T-helper 1 cell treated with Interleukin-12 subunit alpha and Interleukin-12 subunit beta and Interleukin-4 antibody, amounts not matched to agents 30 ng/mL and 1 ng/mL, for 36 hours (primary cell): ENCODE results near the gene ATIC. TPM values are rescaled to one million over a fixed set of nuclear protein-coding genes. Genes with fewer than 3 reads are reported as not detected.
"Not testable (repeated sequence)": the region's sequence is repeated elsewhere in the genome, so short reads cannot be mapped to it uniquely, and the experiment has no call there.

Experiments used
- intact Hi-C: fragments of 100-400 bp; cut with micrococcal nuclease; formaldehyde crosslinking; loops from one replicate; pipeline ENCODE4 v1.15.1; 2024
- total RNA-seq: library from RNA; stranded (reverse); gene quantifications from 2 replicates; pipeline ENCODE4 v1.2.3, GENCODE V29; 2022

Gene ATIC
- total RNA-seq, 1 donor from 2014 or later, result 165 TPM

DNA sequence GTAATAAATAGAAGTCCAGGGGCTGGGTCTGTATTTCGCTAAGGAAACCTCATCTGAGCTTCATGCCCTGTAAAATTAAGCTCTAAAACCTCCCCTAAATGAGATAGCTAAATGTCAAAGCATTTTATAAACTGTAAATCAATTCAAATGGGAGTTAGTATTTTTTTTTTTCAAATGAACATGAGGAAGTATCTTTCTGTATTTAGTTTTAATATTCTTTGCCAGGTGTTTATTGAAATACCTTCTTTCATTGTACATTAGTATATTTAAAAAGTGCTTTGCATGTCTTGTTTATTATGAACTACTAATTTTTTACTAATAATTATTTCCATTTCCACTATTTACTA, 47.7 kb downstream of the ATIC start:
- intact Hi-C loops, result no loop called here

DNA sequence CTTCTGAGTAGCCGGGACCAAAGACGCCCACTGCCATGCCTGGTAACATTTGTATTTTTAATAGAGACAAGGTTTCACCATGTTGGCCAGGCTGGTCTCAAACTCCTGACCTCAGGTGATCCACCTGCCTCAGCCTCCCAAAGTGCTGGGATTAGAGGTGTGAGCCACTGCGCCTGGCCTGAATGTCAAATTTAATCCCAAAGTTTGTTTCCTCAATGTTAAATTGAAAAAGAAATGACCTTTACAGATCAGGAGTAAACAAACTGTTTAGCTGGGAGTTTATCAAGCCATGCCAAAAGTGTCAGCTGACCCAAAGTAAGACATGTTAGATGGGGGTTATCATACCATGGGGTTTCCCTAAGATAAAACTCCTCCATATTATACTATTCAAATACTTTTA, 48.2 kb downstream of the ATIC start:
- intact Hi-C loops, result not testable (repeated sequence)

DNA sequence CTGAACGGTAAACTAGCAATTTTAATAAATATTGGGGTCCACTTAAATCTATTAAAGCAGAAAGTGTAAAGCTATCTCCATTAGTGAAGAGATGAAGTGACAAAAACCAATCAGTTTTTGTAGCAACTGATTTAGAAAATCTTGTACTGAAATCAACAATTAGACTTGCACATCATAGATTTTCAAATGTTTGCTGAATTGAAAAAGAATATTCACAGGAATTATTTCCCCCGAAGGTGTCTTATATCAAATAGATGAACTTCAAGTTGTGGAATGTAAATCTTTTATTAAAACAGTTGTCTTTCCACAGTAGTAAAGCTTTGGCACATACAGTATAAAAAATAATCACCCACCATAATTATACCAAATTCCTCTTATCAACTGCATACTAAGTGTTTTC, 48.7 kb downstream of the ATIC start:
- intact Hi-C loops, result no loop called here

DNA sequence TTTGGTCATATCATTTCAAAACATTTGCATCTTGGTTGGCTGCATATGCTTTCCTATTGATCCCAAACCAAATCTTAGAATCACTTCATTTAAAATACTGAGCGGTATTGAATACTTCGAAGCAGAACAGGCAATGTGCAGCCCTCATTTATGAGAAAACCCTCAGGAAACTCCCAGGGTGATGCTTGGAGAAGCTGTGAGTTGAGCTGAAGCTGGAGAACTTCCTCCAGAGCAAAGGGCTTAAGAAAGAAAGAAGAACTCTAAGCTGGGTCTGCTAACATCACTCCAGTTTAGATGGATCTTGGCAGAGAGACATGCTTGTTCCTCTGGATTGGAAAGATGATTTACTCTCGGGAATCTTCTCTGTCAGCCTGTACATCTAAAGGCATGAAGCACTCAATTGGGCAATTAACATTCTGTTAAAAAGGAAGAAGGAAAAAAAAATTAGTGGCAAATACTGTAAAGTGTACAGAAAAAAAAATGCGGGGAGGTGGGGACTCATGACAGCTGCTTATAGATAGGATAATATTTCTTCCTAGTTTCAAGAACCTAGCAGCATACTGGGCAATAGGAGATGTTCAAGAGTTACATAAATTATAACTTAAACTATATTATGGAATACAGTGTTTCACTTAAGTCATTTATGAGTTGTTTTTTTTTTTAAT, 49.5 kb downstream of the ATIC start:
- intact Hi-C loops, result no loop called here

DNA sequence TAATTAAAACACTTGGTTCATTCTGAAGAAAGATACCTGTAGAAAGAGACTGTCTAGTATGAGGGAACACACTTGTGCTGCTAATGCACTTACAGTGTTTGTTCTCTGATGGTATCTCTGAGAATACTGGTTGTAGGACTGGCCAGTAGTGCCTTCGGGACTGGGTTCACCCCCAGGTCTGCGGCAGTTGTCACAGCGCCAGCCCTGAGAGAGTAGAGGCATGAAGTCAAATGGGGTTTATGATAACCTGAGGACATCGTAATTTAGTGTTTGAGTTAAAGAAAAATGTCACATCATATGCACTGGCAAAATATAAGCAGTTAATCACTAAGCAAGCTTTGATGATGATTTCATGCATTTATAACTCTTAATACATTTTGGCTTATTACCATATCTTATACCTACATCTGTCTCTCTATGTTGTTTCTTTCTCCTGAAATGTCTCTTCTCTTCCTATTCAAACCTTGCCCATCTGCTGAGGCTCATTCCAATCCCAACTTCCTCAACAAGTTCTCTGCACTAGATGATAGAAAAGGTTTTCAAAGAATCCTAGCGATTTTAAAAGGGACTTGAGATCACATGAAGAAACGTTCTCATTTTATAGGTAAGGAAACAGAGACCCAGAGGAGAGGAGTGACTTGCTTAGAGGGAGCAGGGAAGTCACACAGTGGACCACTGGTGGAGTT, 50.2 kb downstream of the ATIC start:
- intact Hi-C loops, result no loop called here

DNA sequence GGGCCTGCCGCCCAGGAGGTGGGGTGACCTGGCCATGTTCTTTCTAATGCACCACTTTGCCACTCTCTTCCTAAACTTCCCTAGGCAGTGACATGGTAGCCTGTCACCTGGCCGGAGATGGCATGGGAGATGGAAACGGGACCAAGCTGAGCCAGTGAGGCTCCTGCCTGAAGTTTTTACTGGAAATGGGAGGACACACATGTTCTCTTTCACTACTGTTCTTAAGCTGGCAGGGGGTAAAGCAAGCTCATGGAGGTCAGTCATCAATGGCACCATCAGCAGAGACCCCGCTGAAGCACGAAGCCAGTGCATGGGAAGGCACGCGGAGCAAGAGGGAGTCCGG, 50.7 kb downstream of the ATIC start:
- intact Hi-C loops, result no loop called here

DNA sequence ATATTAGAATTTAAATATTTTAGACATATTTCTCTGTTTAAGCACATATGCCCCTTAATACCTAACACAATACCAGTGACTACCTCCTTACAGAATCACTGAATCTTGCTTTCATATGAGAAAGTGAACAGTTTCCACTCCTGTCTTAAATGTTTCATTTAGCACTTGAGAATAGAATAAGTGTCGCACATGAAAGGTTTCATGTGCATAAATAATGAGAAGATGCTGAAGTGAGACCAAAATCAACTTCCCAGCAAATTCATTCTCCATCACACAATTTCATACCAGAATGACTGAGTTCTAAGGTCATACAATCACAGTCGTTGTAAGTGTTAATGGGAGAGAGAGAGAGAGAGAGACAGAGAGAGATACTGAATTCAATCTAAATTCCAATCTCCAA, 51.2 kb downstream of the ATIC start:
- intact Hi-C loops, result no loop called here

DNA sequence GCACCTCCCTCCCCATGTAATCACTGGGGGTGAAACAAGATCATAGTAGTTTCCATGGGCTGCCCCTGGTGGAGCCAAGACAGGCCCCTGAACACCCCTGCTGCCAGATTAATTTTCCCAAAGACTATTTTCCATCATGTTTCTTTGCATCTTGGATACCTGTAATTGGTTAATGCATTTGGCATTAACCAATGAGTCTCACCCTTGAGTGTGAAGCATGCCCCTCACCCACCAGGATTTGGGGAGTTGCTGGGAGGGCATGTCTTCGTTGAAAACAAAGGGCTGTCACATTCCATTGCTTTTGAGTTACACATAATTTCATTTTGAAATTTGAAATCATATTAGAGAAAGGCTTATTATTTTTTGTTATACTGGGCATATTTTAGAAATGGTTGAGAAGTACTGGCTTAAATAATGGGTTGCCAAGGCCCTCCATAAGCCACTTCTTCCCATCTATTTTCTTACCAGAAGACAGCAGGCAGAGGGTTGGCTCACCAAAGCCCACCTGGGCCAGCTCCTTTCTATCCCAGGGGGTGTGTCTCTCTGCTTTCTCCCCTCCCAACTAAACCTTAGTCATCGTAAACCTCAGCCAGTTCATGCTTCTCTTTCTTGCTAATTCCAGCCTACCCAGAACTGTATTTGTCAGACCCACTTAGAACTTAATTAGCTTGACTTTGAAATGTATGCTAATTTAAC, 51.8 kb downstream of the ATIC start:
- intact Hi-C loops, result no loop called here

DNA sequence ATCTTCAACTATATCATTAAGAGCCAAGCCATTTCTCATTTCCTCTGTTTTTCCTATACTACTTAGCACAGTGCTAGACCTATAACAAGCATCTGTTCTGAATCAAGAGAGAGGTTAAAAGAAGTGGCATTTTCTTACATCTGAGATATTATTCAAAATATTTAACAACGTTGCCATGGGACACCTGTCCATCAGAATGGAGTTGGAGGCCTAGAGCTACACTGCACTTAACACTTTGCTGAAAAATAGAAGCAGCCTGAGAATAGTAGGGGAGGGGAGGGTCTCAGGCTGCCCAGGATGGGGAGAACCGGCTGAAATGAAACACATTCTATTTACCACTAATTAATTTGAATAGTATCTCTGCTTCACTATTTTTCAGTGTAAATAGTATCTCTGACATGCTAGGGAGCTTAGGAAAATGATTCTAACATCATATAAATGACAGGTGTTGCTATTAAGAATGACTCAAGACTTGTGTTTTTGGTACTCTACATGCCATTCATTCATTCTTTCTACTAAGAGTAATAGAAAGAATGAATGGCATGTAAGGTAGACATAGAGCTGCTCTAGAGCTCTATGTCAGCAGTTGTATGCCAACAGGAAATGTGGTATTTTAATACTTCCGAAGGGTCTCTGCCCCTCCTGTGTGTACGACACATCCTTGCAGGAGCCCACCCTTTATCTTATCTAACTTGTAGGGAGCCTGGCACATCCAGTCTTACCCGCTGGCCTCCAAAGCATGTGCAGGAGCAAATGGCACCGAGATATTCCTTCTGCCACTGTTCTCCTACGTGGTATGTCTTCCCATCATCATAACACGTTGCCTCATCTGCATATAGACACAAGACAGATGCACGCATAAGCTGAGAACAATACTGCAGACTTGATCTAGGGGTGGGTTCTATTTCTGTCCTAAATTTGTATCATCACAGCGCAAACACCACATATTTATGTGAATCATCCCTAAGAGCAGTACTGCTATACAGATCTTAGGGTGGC, 52.6 kb downstream of the ATIC start:
- intact Hi-C loops, result no loop called here

DNA sequence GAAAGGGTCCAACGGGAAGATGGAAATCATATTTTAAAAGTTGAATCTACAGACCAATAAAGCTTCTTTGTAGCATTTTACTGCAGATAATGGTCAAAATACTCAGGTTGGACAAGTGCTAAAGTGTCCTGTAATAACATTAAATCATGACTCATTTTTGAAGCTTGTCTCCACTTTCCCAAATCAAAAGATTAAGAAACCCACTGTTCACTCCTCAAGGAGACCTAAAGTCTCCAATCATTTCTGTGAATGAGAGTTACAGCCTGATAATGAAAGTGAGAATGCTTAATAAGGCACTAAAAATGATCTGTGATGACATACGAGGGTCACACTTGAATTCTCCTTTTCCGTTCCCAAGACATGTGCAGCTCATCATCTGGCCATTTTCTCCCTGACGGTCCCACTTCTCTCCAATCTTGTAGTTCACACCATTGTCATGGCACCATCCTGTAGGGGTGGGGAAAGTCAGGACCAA, 53.4 kb downstream of the ATIC start:
- intact Hi-C loops, result no loop called here

DNA sequence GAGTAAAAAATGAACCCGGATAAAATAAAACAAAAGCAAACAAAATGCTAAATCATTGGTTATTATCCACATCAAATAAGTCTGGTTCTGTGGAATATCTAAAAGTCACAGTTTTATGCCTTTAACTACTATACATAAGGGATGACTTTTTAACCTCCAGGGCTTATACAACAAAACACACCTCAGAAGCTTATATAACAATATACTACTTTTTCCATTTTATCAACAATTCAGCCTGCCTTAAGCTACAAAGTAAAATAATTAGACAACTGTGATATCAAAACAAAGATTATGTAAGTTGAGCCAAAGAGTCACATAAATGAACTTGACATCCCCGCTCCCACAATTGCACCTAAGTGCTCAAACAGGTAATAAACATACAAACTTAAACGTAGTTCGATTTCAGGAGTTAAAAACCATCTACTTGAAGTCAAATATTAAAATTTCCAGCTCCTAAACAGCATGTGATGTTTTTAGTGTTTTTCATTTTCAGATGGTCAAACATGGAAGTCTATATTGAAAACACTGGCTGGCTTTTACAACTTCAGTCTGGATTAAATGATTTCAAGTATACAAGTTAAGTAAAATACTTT, 54.7 kb downstream of the ATIC start:
- intact Hi-C loops, result no loop called here

DNA sequence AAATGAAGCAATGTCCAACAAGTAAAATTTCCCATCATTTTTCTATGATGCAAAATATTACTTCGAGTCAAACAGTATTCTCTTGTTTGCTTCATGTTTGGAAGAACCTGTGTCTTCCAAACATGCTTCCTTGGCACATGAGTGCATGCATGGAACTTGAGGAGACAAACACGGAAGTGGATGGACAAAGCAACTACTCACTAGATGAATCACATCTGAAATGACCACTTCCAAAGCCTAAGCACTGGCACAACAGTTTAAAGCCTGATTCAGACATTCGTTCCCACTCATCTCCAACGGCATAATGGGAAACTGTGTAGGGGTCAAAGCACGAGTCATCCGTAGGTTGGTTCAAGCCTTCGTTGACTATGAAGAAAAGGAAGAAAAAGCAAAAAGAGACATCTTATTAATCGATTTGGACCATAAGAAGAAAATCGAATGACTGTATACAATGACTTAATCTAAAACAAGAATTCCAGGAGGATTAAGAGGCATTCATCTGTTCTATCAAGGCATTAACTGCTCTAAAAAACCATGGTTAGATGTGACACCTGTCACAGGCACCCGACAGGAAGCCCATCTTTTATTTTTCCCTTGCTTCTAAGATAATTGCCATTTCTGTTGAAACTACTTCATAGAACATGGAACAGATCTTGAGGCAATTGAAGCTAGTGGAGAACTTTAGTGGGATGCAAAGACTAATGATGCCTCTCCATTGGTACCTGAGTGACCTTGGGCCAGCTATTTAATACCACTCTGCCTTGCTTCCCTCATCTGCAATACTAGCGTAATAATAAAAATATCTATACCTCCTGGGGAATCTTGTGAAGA, 56.0 kb downstream of the ATIC start:
- intact Hi-C loops, result no loop called here

DNA sequence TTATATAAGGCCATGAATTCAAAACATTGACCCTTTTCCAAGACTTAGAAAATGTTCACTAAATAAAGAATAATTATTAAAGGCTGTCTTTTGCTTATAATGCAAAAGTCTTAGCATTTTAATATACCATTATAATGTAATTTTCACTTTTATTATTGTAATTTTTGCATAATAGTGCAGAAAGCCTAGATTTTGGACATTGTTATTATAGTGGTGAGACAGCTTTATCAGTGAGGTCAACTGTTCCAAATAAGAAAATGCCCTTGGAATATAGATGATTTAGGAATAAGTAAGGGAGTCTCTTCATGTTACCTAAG, 56.6 kb downstream of the ATIC start:
- intact Hi-C loops, result no loop called here

DNA sequence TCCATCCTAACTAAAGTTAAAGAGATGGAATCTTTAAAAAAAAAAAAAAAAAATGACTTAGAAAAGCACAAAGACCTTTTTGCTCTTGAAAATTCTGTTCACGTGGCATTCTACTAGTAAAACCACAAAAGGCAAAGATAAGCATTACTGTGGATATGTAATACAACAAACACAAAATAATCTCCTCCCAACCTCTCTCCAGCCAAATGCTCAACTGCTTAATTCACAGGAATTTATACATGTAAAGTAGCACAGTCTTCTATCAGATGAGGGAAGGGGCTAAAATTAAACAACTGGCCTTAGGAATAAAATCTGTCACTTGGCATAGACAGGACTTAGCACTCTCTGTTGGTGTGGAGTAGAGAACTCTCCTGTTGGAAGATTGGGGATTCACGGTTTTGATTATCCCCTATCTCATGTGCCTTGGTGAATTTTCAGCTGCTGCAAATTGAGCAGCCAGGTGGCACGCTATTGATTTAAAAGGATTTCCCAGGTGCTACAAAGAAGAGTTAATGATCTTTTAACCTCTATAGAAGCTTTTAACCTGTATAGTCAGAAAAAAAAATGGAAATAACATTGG, 57.4 kb downstream of the ATIC start:
- intact Hi-C loops, result no loop called here

DNA sequence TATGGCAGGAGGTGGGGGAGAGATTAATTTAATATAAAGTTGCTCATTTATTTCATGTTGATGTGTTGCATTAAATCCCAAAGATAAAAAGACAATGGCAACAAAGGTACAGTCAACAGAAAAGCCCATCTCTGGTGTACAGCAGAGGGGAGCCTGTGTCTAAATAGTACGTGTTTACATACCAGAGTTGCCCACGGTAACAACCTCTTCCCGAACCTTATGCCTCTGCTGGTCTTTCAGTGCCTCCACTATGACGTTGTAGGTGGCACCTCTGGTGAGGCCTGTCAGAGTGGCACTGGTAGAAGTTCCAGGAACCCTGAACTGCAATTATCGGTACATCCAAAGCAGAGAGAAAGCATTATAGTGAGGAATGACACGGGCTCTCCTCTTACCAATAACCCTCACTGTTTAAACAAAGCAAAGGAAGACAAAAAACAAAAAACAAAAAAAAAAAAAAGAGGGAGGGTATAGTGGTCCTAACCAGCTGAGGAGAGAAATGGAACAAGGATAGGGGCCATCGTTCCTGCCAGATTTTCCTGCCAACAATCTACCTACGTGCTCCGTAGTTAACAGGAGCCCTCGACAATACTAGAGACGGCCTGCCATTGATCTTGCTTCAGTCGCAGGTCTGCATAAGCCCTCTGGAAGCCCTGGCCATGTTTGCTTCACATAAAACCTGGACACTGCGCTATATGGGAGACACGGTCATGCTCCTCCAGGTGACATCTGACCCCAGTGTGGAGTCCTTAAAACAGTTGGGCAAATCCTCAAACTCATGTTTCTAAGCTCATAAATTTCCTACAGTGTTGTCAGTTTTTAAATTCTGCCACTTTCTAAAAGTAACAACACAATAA, 58.5 kb downstream of the ATIC start:
- intact Hi-C loops, result no loop called here

DNA sequence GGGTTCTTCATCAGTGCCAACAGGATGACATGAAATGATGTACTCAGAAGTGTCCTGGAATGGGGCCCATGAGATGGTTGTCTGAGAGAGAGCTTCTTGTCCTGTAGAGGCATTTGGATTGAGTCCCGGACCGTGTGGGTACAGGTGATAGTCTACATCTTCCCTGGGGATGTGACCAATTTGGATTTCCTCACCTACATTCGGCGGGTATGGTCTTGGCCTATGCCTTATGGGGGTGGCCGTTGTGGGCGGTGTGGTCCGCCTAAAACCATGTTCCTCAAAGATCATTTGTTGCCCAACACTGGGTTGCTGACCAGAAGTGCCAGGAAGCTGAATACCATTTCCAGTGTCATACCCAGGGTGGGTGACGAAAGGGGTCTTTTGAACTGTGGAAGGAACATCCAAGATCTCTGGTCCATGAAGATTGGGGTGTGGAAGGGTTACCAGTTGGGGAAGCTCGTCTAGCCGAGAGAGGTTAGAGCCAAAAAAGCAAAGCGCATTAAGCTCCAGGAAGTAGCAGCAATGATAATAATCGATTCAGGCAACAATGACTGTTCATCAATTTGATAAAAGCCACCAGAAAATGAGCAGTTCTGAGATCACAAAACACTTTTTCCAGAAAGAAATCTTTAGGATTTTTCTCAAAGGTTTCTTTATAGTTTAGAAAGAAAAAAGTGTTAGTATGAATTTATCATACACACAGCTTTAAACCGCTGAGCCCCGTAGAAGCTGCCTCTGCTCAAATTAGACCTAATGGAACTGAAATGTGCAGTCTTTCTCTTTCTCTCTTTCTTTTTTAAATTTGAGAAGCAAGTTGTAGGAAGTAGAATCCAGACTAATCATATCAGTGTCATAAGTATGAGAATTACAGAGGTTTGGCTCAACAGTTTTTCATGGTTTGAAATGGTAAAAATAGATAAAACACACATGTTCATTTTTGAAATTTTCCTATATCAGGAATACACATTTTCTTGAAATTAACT, 60.3 kb downstream of the ATIC start:
- intact Hi-C loops, result no loop called here

DNA sequence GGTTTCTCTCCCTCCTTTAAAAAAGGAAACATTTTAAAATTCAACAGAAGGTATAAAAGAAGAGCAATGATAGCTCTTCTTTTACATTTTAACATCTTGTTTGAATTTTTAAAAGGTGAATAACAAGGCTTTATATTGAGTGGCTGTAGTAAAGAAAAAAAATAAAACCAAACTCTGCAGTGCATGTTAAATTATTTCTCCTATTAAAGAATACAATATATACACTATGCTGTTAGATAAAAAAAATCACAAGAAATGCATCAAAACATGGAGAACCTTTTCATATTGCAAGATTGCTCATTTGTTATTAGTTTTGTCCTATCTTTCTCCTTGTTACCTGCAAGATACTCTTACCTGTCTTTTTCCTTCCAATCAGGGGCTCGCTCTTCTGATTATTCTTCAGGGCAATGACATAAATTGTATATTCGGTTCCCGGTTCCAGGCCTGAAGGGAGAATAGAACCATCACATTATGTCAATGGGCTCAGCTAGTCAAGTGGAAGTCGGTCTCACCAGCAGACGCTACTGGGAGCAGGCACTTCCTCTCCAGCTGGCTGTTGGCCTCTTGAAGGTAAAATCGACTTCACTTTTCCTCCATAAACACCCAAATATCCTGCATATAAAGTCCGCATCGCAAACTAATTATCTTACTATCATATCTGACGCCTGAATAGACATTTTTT, 61.2 kb downstream of the ATIC start:
- intact Hi-C loops, result no loop called here
